KBM-7 (cell line): Measurements from ENCODE around the gene PRDX5.
"Not testable (repeated sequence)": the region's sequence is repeated elsewhere in the genome, so short reads cannot be mapped to it uniquely, and the experiment has no call there.

Source experiments
- DNase-seq: peaks from one replicate; pipeline ENCODE4 v3.0.0-alpha.2; 2015
- in situ Hi-C: fragments of 300-500 bp; cut with MboI; formaldehyde crosslinking; loops from 2 replicates; pipeline ENCODE4 v1.14.3; 2020; ENCODE audit warnings: low sequenced_read_pairs, low pct_unique_long_range_greater_than_20kb, mixed read lengths

The PRDX5 gene

GRCh38 chr11:64320556-64320955 is 2.6 kb downstream of the PRDX5 start:
- in situ Hi-C loops = no loop called here
- DNase-seq = no peak

GRCh38 chr11:64321026-64321425 is 3.1 kb downstream of the PRDX5 start:
- DNase-seq = no peak
- in situ Hi-C loops = no loop called here

GRCh38 chr11:64321533-64321932 is 3.6 kb downstream of the PRDX5 start:
- DNase-seq = no peak
- in situ Hi-C loops = no loop called here

GRCh38 chr11:64322925-64323260 is 5.0 kb downstream of the PRDX5 start:
- in situ Hi-C loops = no loop called here
- no peak for DNase-seq

GRCh38 chr11:64323373-64323772 is 5.5 kb downstream of the PRDX5 start:
- in situ Hi-C loops = no loop called here
- DNase-seq = no peak

GRCh38 chr11:64323984-64324383 is 6.1 kb downstream of the PRDX5 start:
- DNase-seq, in situ Hi-C loops: not testable (repeated sequence)

GRCh38 chr11:64324692-64325469 is 7.0 kb downstream of the PRDX5 start:
- in situ Hi-C loops = no loop called here
- no peak for DNase-seq

GRCh38 chr11:64327375-64327774 is 9.5 kb downstream of the PRDX5 start:
- in situ Hi-C loops = no loop called here
- no peak for DNase-seq

- DNase-seq = no peak
- in situ Hi-C loops = no loop called here
Measured at GRCh38 chr11:64327993-64328392, 10.1 kb downstream of the PRDX5 start.

- no peak for DNase-seq
- in situ Hi-C loops = no loop called here
Measured at GRCh38 chr11:64330888-64331287, 13.0 kb downstream of the PRDX5 start.

GRCh38 chr11:64331569-64332371 is 13.8 kb downstream of the PRDX5 start:
- in situ Hi-C loops = no loop called here

GRCh38 chr11:64333556-64333955 is 15.6 kb downstream of the PRDX5 start:
- in situ Hi-C loops = no loop called here
- no peak for DNase-seq

More at GRCh38 chr11:64331569-64332371, 13.8 kb downstream of the PRDX5 start:
- peak; percentile 90 for DNase-seq

GRCh38 chr11:64334764-64335735 is 17.1 kb downstream of the PRDX5 start:
- in situ Hi-C loops = no loop called here
- peak; percentile 91 for DNase-seq

GRCh38 chr11:64337538-64338249 is 19.8 kb downstream of the PRDX5 start:
- in situ Hi-C loops = no loop called here
- no peak for DNase-seq

GRCh38 chr11:64338716-64339115 is 20.8 kb downstream of the PRDX5 start:
- DNase-seq = no peak
- in situ Hi-C loops = no loop called here

- no peak for DNase-seq
- in situ Hi-C loops = no loop called here
Measured at GRCh38 chr11:64339286-64339685, 21.4 kb downstream of the PRDX5 start.

- in situ Hi-C loops = no loop called here
- peak; percentile 75 for DNase-seq
Measured at GRCh38 chr11:64339754-64340408, 22.0 kb downstream of the PRDX5 start, which contains the start of gene CCDC88B. Gene CCDC88B (plus strand): TSS chr11:64340204. CDS start chr11:64340267, 63 bp downstream.

GRCh38 chr11:64340671-64341335 is 22.9 kb downstream of the PRDX5 start:
- in situ Hi-C loops = no loop called here
- peak; percentile 76 for DNase-seq
